GM13976 (cell line): Measurements from ENCODE around the gene WIZ.

Experiments
- DNase-seq: peaks from one replicate; pipeline ENCODE4 v3.0.0; 2012; ENCODE audit warnings: low spot score
- in situ Hi-C: fragments of 300-500 bp; cut with MboI; formaldehyde crosslinking; loops from one replicate; pipeline ENCODE4 v1.12.0; 2022; ENCODE audit warnings: low sequenced_read_pairs, mixed read lengths, inconsistent platforms; ENCODE audit not compliant: unreplicated experiment
- TF ChIP-seq, protein P1 (sequence below): IDR thresholded peaks from 2 replicates; pipeline ENCODE4 v1.5.1; 2012; ENCODE audit warnings: borderline replicate concordance, mild to moderate bottlenecking; ENCODE audit not compliant: insufficient read depth; ENCODE audit errors: extremely low read depth, missing control alignments, control extremely low read depth

Gene WIZ, protein sequence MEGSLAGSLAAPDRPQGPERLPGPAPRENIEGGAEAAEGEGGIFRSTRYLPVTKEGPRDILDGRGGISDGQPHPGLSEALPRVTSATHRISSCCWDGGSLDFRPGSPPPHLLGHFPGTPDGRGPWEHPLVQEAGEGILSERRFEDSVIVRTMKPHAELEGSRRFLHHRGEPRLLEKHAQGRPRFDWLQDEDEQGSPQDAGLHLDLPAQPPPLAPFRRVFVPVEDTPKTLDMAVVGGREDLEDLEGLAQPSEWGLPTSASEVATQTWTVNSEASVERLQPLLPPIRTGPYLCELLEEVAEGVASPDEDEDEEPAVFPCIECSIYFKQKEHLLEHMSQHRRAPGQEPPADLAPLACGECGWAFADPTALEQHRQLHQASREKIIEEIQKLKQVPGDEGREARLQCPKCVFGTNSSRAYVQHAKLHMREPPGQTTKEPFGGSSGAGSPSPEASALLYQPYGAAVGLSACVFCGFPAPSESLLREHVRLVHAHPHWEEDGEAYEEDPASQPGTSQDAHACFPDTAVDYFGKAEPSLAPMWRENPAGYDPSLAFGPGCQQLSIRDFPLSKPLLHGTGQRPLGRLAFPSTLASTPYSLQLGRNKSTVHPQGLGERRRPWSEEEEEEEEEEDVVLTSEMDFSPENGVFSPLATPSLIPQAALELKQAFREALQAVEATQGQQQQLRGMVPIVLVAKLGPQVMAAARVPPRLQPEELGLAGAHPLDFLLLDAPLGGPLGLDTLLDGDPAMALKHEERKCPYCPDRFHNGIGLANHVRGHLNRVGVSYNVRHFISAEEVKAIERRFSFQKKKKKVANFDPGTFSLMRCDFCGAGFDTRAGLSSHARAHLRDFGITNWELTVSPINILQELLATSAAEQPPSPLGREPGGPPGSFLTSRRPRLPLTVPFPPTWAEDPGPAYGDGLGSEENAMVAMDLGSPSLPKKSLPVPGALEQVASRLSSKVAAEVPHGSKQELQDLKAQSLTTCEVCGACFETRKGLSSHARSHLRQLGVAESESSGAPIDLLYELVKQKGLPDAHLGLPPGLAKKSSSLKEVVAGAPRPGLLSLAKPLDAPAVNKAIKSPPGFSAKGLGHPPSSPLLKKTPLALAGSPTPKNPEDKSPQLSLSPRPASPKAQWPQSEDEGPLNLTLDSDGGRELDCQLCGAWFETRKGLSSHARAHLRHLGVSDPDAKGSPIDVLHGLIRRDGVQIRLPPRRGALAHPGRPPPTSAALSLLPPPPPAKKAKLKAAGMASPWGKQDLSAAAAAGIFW (N-terminal part only)

DNA sequence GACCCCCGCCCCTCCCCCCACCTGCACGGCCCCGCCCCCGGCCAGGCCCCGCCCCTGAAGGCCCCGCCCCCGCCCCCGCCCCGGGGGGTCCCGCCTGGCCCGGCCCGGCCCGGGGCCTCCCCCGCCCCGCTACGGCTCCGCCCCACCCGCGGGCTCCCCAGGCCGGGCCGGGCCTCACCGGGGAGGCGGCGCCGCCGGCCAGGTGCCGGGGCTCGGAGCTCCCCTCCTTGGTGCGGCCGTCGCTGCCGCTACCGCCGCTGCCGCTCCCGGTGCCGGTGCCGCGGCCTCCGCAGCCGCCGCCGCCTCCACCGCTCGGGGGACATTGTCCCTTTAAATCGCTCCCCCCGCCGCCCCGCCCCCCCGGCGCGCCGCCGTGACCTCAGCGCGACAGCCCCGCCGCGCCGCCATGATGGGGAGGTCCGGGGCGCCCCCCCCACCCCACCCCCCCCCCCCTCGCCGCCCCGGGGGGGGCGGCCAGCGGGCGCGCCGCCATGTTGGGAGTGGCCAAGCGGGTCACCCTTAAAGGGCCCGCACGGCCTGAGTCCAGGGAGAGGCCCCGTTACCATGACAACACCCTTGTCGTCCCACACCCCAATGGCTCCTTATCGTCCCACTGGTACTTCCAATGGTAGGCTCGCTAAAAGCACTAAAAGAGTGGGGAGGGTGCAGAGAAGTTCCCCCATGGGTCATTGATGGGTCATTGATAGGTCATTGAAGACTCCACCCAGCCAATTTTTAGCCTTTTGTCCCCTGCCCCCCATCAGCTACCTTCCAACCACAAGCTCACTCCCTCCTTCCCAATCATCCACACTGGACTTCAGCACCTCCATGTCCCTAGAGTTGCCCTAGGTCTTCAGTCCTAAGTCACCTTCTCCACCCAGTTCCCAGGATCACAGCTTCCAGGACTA lies at the start of gene WIZ:
Gene WIZ, minus strand, starts transcription at position 337 of the 908 bp plus-strand sequence. CDS start 1,649 bp downstream, outside the sequence.
- TF ChIP-seq, protein P1, sequence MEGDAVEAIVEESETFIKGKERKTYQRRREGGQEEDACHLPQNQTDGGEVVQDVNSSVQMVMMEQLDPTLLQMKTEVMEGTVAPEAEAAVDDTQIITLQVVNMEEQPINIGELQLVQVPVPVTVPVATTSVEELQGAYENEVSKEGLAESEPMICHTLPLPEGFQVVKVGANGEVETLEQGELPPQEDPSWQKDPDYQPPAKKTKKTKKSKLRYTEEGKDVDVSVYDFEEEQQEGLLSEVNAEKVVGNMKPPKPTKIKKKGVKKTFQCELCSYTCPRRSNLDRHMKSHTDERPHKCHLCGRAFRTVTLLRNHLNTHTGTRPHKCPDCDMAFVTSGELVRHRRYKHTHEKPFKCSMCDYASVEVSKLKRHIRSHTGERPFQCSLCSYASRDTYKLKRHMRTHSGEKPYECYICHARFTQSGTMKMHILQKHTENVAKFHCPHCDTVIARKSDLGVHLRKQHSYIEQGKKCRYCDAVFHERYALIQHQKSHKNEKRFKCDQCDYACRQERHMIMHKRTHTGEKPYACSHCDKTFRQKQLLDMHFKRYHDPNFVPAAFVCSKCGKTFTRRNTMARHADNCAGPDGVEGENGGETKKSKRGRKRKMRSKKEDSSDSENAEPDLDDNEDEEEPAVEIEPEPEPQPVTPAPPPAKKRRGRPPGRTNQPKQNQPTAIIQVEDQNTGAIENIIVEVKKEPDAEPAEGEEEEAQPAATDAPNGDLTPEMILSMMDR = no peak
- in situ Hi-C loops = no loop called here
- DNase-seq = peak; percentile 95

DNA sequence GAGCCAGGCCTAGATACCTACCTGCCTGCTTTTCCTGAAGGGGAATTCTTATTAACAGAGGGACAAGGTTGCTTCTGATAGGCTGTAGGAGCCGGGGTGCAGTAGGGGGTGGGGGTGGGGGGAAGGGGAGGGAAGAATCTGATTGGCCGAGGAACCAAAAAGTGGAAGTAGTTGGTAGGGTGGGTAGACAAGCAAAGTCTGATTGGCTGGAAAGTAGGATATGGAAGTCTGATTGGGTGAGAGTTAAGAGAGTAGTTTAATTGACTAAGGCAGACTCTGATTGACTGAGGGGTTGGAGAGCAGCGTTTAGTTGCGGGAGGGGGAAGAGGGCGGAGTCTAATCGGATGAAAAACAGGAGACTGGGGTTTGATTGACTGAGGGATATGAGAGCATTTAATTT lies 49.2 kb upstream of the WIZ start:
- DNase-seq = no peak
- in situ Hi-C loops = no loop called here
- TF ChIP-seq, protein P1 = no peak

DNA sequence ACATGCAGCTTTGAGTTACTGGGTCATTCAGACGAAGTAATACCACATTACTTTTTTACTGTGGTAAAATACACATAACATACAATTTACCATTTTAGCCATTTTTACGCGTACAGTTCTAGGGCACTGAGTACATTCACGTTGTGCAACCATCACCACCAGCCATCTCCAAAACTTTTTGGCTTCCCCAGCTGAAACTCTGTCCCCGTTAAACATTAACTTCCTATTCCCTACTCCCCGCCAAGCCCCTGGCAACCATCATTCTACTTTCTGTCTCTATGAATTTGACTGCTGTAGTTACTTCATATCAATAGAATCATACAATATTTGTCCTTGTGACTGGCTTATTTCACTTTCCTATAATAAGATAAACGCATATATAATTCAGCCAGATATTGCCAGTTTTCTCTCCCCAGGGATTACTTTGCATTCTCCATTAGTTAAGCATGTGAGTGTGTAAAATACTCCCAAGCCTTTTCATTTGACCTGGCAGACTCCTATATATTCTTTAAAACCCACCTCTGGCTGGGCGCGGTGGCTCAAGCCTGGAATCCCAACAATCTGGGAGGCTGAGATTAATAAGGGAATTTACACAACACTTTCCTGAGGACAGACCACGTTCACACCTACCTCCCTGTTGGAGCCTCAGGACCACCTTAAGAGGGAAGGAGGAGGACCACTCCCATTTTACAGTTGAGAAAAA lies 48.6 kb upstream of the WIZ start:
- in situ Hi-C loops = no loop called here
- TF ChIP-seq, protein P1 = no peak
- DNase-seq = no peak

DNA sequence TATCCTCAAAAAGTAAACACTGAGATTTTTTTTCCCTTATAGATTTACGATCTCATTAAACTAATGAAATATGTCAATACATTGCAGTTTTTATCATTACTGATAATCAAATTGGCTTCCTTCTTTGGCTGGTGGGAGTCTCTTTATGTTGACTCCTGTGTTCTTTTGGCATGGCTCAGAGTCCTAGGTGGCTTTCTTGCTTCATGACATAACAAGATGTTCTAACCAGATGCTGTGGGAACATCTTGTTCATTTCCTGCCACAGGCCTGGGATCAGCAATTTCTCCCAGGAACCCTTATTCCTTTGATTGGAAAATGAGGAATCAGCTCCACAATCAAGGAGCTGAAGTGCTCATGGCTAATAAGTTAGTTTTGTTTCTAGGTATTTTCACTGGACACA lies 45.4 kb upstream of the WIZ start:
- TF ChIP-seq, protein P1 = no peak
- in situ Hi-C loops = no loop called here
- DNase-seq = no peak

DNA sequence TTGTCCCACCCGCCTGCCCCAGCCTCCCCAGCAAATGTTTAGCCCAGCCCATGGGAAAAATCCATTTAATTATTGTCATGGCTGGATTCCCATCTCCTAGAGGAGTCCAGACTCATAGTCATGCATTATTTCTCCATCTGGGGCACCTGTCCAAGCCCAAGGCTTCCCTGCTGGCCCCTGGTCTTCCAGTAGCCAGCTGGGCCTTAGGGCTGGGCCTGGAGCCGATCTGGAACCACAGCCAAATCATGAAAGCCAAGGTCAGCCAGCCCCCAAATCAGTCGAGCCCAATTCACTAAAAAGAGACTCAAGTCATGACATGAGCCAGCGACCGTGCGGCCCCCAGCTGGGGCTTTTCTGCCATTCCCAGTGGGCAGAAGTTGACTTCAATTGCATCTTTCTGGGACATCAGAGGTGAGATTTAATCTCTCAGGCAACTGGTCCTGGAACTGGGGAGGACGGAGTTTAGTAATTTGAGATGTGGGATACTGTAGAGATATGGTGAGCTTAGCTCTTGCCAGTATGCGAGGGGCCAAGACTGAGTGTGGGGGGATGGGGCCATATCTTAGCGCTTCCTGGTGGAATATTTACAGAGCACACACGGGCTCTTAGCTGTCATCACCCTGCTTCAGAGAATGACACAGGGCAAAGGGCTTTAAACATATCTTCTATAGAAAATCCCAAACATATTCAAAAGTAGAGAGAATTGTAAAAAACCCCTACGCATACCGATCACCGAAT lies 38.9 kb upstream of the WIZ start:
- in situ Hi-C loops = no loop called here
- no peak for DNase-seq
- TF ChIP-seq, protein P1 = no peak
